Ascending aorta (tissue), 2 donors: ENCODE data around the gene MLLT3. TPM values are rescaled to one million over a fixed set of nuclear protein-coding genes. Genes with fewer than 3 reads are reported as not detected.

Experiments used
- DNase-seq, 2 donors: peaks; one replicate each; pipeline ENCODE4 v3.0.0-alpha.2; 2019; ENCODE audit warnings: low spot score in 2 of 2
- H3K27ac ChIP-seq, 2 donors: fragments of 200-600 bp; sonication (generic); one replicate each; pipeline ENCODE4 v1.5.1; 2016 to 2017; ENCODE audit warnings: mild to moderate bottlenecking in 1 of 2
- H3K27me3 ChIP-seq: fragments of 200-600 bp; sonication (generic); one replicate; pipeline ENCODE4 v1.5.1; 2017
- H3K36me3 ChIP-seq, 2 donors: fragments of 200-600 bp; sonication (generic); one replicate each; pipeline ENCODE4 v1.5.1; 2016
- H3K4me1 ChIP-seq, 2 donors: fragments of 200-600 bp; sonication (generic); one replicate each; pipeline ENCODE4 v1.5.1; 2016 to 2017; ENCODE audit warnings: mild to moderate bottlenecking in 1 of 2
- H3K4me3 ChIP-seq, 2 donors: fragments of 200-600 bp; sonication (generic); one replicate each; pipeline ENCODE4 v1.5.1; 2016 to 2017; ENCODE audit warnings: mild to moderate bottlenecking in 1 of 2
- H3K9me3 ChIP-seq, 2 donors: fragments of 200-600 bp; sonication (generic); one replicate each; pipeline ENCODE4 v1.5.1; 2016
- CTCF ChIP-seq, 3 experiments: fragments of 200-600 bp in 2 of 3; fragments of 450-650 bp in 1 of 3; sonication (generic) in 2 of 3; IDR thresholded peaks; one replicate each; pipeline ENCODE4 v1.5.1; 2016 to 2019; ENCODE audit warnings: antibody characterized with exemption in 3 of 3, mild to moderate bottlenecking in 1 of 3, moderate library complexity in 1 of 3
- intact Hi-C: fragments of 100-400 bp; cut with DNase I; formaldehyde crosslinking; loops from one replicate; pipeline ENCODE4 v1.15.1; 2023
- total RNA-seq: library from RNA; depleted of rRNA; stranded (reverse); fragments of >200 nt; gene quantifications from one replicate; pipeline ENCODE4 v1.1.0, GENCODE V29; 2016

The MLLT3 gene
- total RNA-seq, 1 donor from 2014 or later, result 16.8 TPM

GRCh38 chr9:20478786-20479185 lies 143.5 kb downstream of the MLLT3 start:
- H3K27me3 ChIP-seq, result no peaks in the 10 kb centered on the region
- H3K9me3 ChIP-seq, result no peaks in the 10 kb centered on the region
- no peaks in the 10 kb centered on the region for H3K36me3 ChIP-seq
- peaks cover 0 to 4% of the 10 kb centered on the region in 2 donors for H3K4me1 ChIP-seq
- TF ChIP-seq CTCF (IDR thresholded peaks at IDR 0.05), result no peak
- intact Hi-C loops, result no loop called here
- DNase-seq, result no peak
- H3K27ac ChIP-seq, result no peak overlapping the region
- H3K4me3 ChIP-seq, result no peak overlapping the region

- H3K4me1 ChIP-seq, result peaks cover 0 to 4% of the 10 kb centered on the region in 2 donors
- H3K27me3 ChIP-seq, result no peaks in the 10 kb centered on the region
- intact Hi-C loops, result no loop called here
- no peaks in the 10 kb centered on the region for H3K36me3 ChIP-seq
- H3K9me3 ChIP-seq, result no peaks in the 10 kb centered on the region
- H3K27ac ChIP-seq, result no peak overlapping the region
- no peak overlapping the region for H3K4me3 ChIP-seq
- no peak for TF ChIP-seq CTCF (IDR thresholded peaks at IDR 0.05)
- no peak for DNase-seq
Measured at GRCh38 chr9:20477940-20478620, 144.2 kb downstream of the MLLT3 start.

- TF ChIP-seq CTCF (IDR thresholded peaks at IDR 0.05), result no peak
- Histone ChIP-seq H3K27me3 (no peaks in the 10 kb centered on the region), H3K9me3 (no peaks in the 10 kb centered on the region), H3K4me1 (peaks cover 0 to 4% of the 10 kb centered on the region in 2 donors), H3K27ac (no peak overlapping the region), H3K4me3 (no peak overlapping the region), H3K36me3 (no peaks in the 10 kb centered on the region)
- DNase-seq, result no peak
- intact Hi-C loops, result no loop called here
Measured at GRCh38 chr9:20476912-20477521, 145.3 kb downstream of the MLLT3 start.

GRCh38 chr9:20474496-20474895 lies 147.8 kb downstream of the MLLT3 start:
- no peaks in the 10 kb centered on the region for H3K36me3 ChIP-seq
- no peak for TF ChIP-seq CTCF (IDR thresholded peaks at IDR 0.05)

GRCh38 chr9:20473515-20474013 lies 148.7 kb downstream of the MLLT3 start:
- intact Hi-C loops, result no loop called here
- Histone ChIP-seq H3K4me1 (peaks cover 0 to 4% of the 10 kb centered on the region in 2 donors), H3K36me3 (no peaks in the 10 kb centered on the region), H3K4me3 (no peak overlapping the region), H3K27ac (no peak overlapping the region), H3K9me3 (no peaks in the 10 kb centered on the region), H3K27me3 (no peaks in the 10 kb centered on the region)
- TF ChIP-seq CTCF (IDR thresholded peaks at IDR 0.05), result no peak
- no peak for DNase-seq

More at GRCh38 chr9:20474496-20474895, 147.8 kb downstream of the MLLT3 start:
- no peaks in the 10 kb centered on the region for H3K9me3 ChIP-seq
- no peaks in the 10 kb centered on the region for H3K27me3 ChIP-seq
- peaks cover 0 to 4% of the 10 kb centered on the region in 2 donors for H3K4me1 ChIP-seq
- no peak overlapping the region for H3K4me3 ChIP-seq
- no peak for DNase-seq
- intact Hi-C loops, result no loop called here
- H3K27ac ChIP-seq, result no peak overlapping the region
